HG02973 (cell line): ENCODE data around the gene WASF1.
"Not testable (repeated sequence)": the region's sequence is repeated elsewhere in the genome, so short reads cannot be mapped to it uniquely, and the experiment has no call there.

Source experiments
- ATAC-seq: cut with Tn5 transposase; IDR thresholded peaks from one replicate; pipeline ENCODE4 v1.9.1; 2021; ENCODE audit warnings: moderate library complexity; ENCODE audit not compliant: unreplicated experiment

Gene WASF1

GRCh38 chr6:110178626-110179405, 654 bp downstream of the WASF1 start:
- ATAC-seq, result peak; percentile 27

GRCh38 chr6:110173506-110174132, 5.9 kb downstream of the WASF1 start:
- ATAC-seq, result no peak

GRCh38 chr6:110170081-110170480, 9.4 kb downstream of the WASF1 start:
- no peak for ATAC-seq

GRCh38 chr6:110158479-110158878, 21.0 kb downstream of the WASF1 start:
- no peak for ATAC-seq

GRCh38 chr6:110147870-110148269, 31.6 kb downstream of the WASF1 start:
- no peak for ATAC-seq

GRCh38 chr6:110140650-110141049, 38.8 kb downstream of the WASF1 start:
- ATAC-seq, result no peak

GRCh38 chr6:110139052-110139451, 40.4 kb downstream of the WASF1 start:
- ATAC-seq, result no peak

- ATAC-seq, result no peak
These were observed 41.3 kb downstream of the WASF1 start for GRCh38 chr6:110137924-110138887.

- no peak for ATAC-seq
These were observed 49.1 kb downstream of the WASF1 start for GRCh38 chr6:110130362-110130761.

- no peak for ATAC-seq
These were observed 51.1 kb downstream of the WASF1 start for GRCh38 chr6:110128418-110128817.

- ATAC-seq, result no peak
These were observed 54.1 kb downstream of the WASF1 start for GRCh38 chr6:110125361-110125760.

- ATAC-seq, result not testable (repeated sequence)
These were observed 57.8 kb downstream of the WASF1 start for GRCh38 chr6:110121655-110122054.

- ATAC-seq, result no peak
These were observed 63.2 kb downstream of the WASF1 start for GRCh38 chr6:110116258-110116657.

GRCh38 chr6:110114004-110114403, 65.5 kb downstream of the WASF1 start:
- no peak for ATAC-seq

GRCh38 chr6:110105296-110105695, 74.2 kb downstream of the WASF1 start:
- no peak for ATAC-seq

GRCh38 chr6:110103260-110103659, 76.2 kb downstream of the WASF1 start:
- no peak for ATAC-seq

GRCh38 chr6:110102411-110102810, 77.1 kb downstream of the WASF1 start:
- no peak for ATAC-seq

- peak; percentile 48 for ATAC-seq
These were observed 77.6 kb downstream of the WASF1 start for GRCh38 chr6:110101885-110102284.

- ATAC-seq, result no peak
These were observed 80.9 kb downstream of the WASF1 start for GRCh38 chr6:110098511-110099116.

- no peak for ATAC-seq
These were observed 82.0 kb downstream of the WASF1 start for GRCh38 chr6:110097443-110097842.

- ATAC-seq, result no peak
These were observed 83.5 kb downstream of the WASF1 start for GRCh38 chr6:110095935-110096334.
